NB4 (cell line): ENCODE measurements around the gene ECT2L.

Experiments
- DNase-seq: peaks from one replicate; pipeline ENCODE4 v3.0.0; 2010; ENCODE audit warnings: low read depth
- H3K4me3 ChIP-seq: one replicate; pipeline ENCODE4 v1.5.1; 2011; ENCODE audit warnings: mild to moderate bottlenecking, low read depth, low read length, moderate library complexity
- CTCF ChIP-seq: IDR thresholded peaks from one replicate; pipeline ENCODE4 v1.5.1; 2012; ENCODE audit warnings: low read depth, low read length
- MAX ChIP-seq: IDR thresholded peaks from 2 replicates; pipeline ENCODE4 v1.6.1; 2011; ENCODE audit warnings: low read depth, low read length
- MYC ChIP-seq: IDR thresholded peaks from 2 replicates; pipeline ENCODE4 v1.6.1; 2011; ENCODE audit warnings: low read depth, low read length
- POLR2A ChIP-seq: IDR thresholded peaks from 2 replicates; pipeline ENCODE4 v1.6.1; 2011; ENCODE audit warnings: mild to moderate bottlenecking; ENCODE audit not compliant: insufficient read length; ENCODE audit errors: extremely low read depth

ECT2L gene

GRCh38 chr6:138945354-138945753 is 149.5 kb downstream of the ECT2L start:
- DNase-seq = peak; percentile 20
- no peak overlapping the region for H3K4me3 ChIP-seq
- TF ChIP-seq MYC (no peak), POLR2A (no peak), MAX (no peak)

- DNase-seq = no peak
- no peak overlapping the region for H3K4me3 ChIP-seq
- TF ChIP-seq MYC = no peak
- no peak for TF ChIP-seq MAX
- TF ChIP-seq CTCF = no peak
- TF ChIP-seq POLR2A = no peak
These were observed 152.1 kb downstream of the ECT2L start for GRCh38 chr6:138948004-138948403.

- DNase-seq = no peak
- H3K4me3 ChIP-seq = no peak overlapping the region
- no peak for TF ChIP-seq POLR2A
- no peak for TF ChIP-seq MAX
- no peak for TF ChIP-seq CTCF
- TF ChIP-seq MYC = no peak
These were observed 152.8 kb downstream of the ECT2L start for GRCh38 chr6:138948546-138949179.

GRCh38 chr6:138953451-138953850 is 157.6 kb downstream of the ECT2L start:
- TF ChIP-seq MYC (no peak), MAX (no peak), CTCF (no peak), POLR2A (no peak)
- H3K4me3 ChIP-seq = no peak overlapping the region
- DNase-seq = peak; percentile 49
